HG03439 (cell line): ENCODE measurements around the gene COL9A3.
"Not testable (repeated sequence)": the region's sequence is repeated elsewhere in the genome, so short reads cannot be mapped to it uniquely, and the experiment has no call there.

Experiments
- ATAC-seq: cut with Tn5 transposase; IDR thresholded peaks from one replicate; pipeline ENCODE4 v1.9.1; 2021; ENCODE audit warnings: mild to moderate bottlenecking, moderate library complexity; ENCODE audit not compliant: unreplicated experiment

COL9A3 gene

GRCh38 chr20:62832951-62833391, 16.1 kb downstream of the COL9A3 start:
- no peak for ATAC-seq

- no peak for ATAC-seq
Observed at GRCh38 chr20:62834967-62835730, 18.3 kb downstream of the COL9A3 start.

GRCh38 chr20:62835931-62836861, 19.3 kb downstream of the COL9A3 start:
- no peak for ATAC-seq

GRCh38 chr20:62836967-62837490, 20.2 kb downstream of the COL9A3 start:
- no peak for ATAC-seq

GRCh38 chr20:62837790-62838127, 20.9 kb downstream of the COL9A3 start:
- no peak for ATAC-seq

- ATAC-seq = peak; percentile 77
Observed at GRCh38 chr20:62838128-62838891, 21.5 kb downstream of the COL9A3 start.

GRCh38 chr20:62839261-62839660, 22.4 kb downstream of the COL9A3 start:
- ATAC-seq = no peak

GRCh38 chr20:62839816-62840215, 23.0 kb downstream of the COL9A3 start:
- no peak for ATAC-seq

- ATAC-seq = no peak
Observed at GRCh38 chr20:62840244-62841197, 23.7 kb downstream of the COL9A3 start.

- no peak for ATAC-seq
Observed at GRCh38 chr20:62841705-62842212, 24.9 kb downstream of the COL9A3 start.

- no peak for ATAC-seq
Observed at GRCh38 chr20:62843656-62844055, 26.8 kb downstream of the COL9A3 start.

GRCh38 chr20:62844182-62844581, 27.3 kb downstream of the COL9A3 start:
- ATAC-seq = no peak

GRCh38 chr20:62845416-62846160, 28.7 kb downstream of the COL9A3 start:
- no peak for ATAC-seq

GRCh38 chr20:62846166-62846890, 29.5 kb downstream of the COL9A3 start:
- no peak for ATAC-seq

- ATAC-seq = not testable (repeated sequence)
Observed at GRCh38 chr20:62848917-62849316, 32.1 kb downstream of the COL9A3 start.

GRCh38 chr20:62849431-62849830, 32.6 kb downstream of the COL9A3 start:
- no peak for ATAC-seq

GRCh38 chr20:62850333-62850974, 33.6 kb downstream of the COL9A3 start:
- ATAC-seq = no peak

GRCh38 chr20:62852196-62852595, 35.3 kb downstream of the COL9A3 start:
- ATAC-seq = no peak
